ENCODE measurements around the gene GPX8. TPM values are rescaled to one million over a fixed set of nuclear protein-coding genes. Genes with fewer than 3 reads are reported as not detected.

The GPX8 gene
- total and polyA plus RNA-seq, 2 of the 4 experiments (the other 2 are of a cell fraction) = 131 to 166 TPM

GRCh38 chr5:55176176-55176818 is 16.3 kb downstream of the GPX8 start:
- CTCF ChIA-PET = interaction anchor here (0.6 to 0.7 kb wide), 3 partner anchors 21 to 1566 kb away, joined by 3 read pairs; no protein-coding TSS in a partner anchor
- H3K4me3 ChIP-seq (ENCODE audit: insufficient read depth, low read depth, low read length) = peak overlapping the region; percentile 37; the same call in 1 of the 2 replicates
- DNase-seq = no peak

More at GRCh38 chr5:55176176-55176818, 16.3 kb downstream of the GPX8 start:
- H2BK15ac ChIP-seq (ENCODE audit: low read depth, low read length) = no peak overlapping the region
- TF ChIP-seq NFE2L2 (IDR thresholded peaks at IDR 0.05; ENCODE audit: low read depth, low read length) = no peak
- 0 out of 2 replicates have a peak, but pooled peaks have one; percentile 7 for TF ChIP-seq CTCF (conservative IDR thresholded peaks at IDR 0.05; ENCODE audit: low read depth, low read length)
- 0% methylated on average over 18 of the region's 44 CpGs; no CpG with 5 or more reads in 1 of the 2 experiments for WGBS, 2 experiments (ENCODE audit: extremely low coverage in 2 of 2, insufficient read length in 1 of 2)
- ATAC-seq (ENCODE audit: low read depth) = peak; percentile 51
- no peak overlapping the region for H4K5ac ChIP-seq (ENCODE audit: low read depth, low read length)
- H3K9me3 ChIP-seq (ENCODE audit: control insufficient read depth, insufficient read depth, low read length) = peaks cover 2% of the 10 kb centered on the region
- H4K20me1 ChIP-seq (ENCODE audit: insufficient read depth, low read length) = peaks cover 6% of the 10 kb centered on the region; the same call in 1 of the 2 replicates
- dilution Hi-C loops (cut with HindIII; ENCODE audit: low sequenced_read_pairs, unreplicated experiment) (no loop called here), intact Hi-C loops (cut with micrococcal nuclease) (loop anchor here (5.0 kb wide), 1 partner anchor 46 kb away; no protein-coding TSS in a partner anchor), in situ Hi-C loops (cut with MboI; ENCODE audit: low sequenced_read_pairs) (no loop called here)
- H3K9ac ChIP-seq (ENCODE audit: low read depth, low read length) = no peak overlapping the region
- no peak overlapping the region for H3K4ac ChIP-seq (ENCODE audit: low read depth, low read length)
- no peak overlapping the region for H2BK5ac ChIP-seq (ENCODE audit: low read depth, low read length, poor library complexity, severe bottlenecking)
- H3K79me1 ChIP-seq (ENCODE audit: low read depth in 1 of 2, low read length in 2 of 2) = no peaks in the 10 kb centered on the region
- peaks cover 7% of the 10 kb centered on the region for H3K4me1 ChIP-seq (ENCODE audit: control insufficient read depth, insufficient read depth, low read length)
- peak overlapping the region; percentile 98 for H3K4me2 ChIP-seq (ENCODE audit: low read depth, low read length)
- H3K9me1 ChIP-seq (ENCODE audit: insufficient read depth, low read length) = no peaks in the 10 kb centered on the region; the same call in 1 of the 2 replicates
- no peak overlapping the region for H3K18ac ChIP-seq (ENCODE audit: low read depth, low read length)
- H3K56ac ChIP-seq (ENCODE audit: extremely low read depth, insufficient read depth, low read length) = no peak overlapping the region
- no peak overlapping the region for H2BK20ac ChIP-seq (ENCODE audit: low read depth, low read length)
- H3K23ac ChIP-seq (ENCODE audit: low read depth, low read length) = no peak overlapping the region
- H2AFZ ChIP-seq (replicated peaks; ENCODE audit: low read length, poor library complexity) = peak overlapping the region; percentile 81
- no peak overlapping the region for H2AK5ac ChIP-seq (ENCODE audit: low read depth, low read length)
- H3K27me3 ChIP-seq (ENCODE audit: control insufficient read depth, insufficient read depth, low read length) = peaks cover 60% of the 10 kb centered on the region
- H3K14ac ChIP-seq (replicated peaks; ENCODE audit: low read depth, low read length) = no peak overlapping the region
- no TSS peak for BruUV-seq (replicated peaks)
- no peak overlapping the region for H4K8ac ChIP-seq (ENCODE audit: low read depth in 2 of 2, low read length in 2 of 2)
- H4K91ac ChIP-seq (ENCODE audit: insufficient read depth, low read depth, low read length) = no peak overlapping the region
- POLR2A ChIA-PET (ENCODE audit: unreplicated experiment) = interaction anchor here (0.8 kb wide), 1 partner anchor 12 kb away, joined by 3 read pairs; no protein-coding TSS in a partner anchor
- H2BK120ac ChIP-seq (ENCODE audit: low read depth, low read length) = no peak overlapping the region
- H3K36me3 ChIP-seq (ENCODE audit: control insufficient read depth, insufficient read depth, low read length) = no peaks in the 10 kb centered on the region
- no peak overlapping the region for H3K27ac ChIP-seq (ENCODE audit: insufficient read depth, low read length)
- peak overlapping the region; percentile 42 for H2AK9ac ChIP-seq (replicated peaks; ENCODE audit: low read depth, low read length, poor library complexity)

Measured in IMR-90 (cell line).